ENCODE data around the gene OR52W1.

Gene OR52W1, protein sequence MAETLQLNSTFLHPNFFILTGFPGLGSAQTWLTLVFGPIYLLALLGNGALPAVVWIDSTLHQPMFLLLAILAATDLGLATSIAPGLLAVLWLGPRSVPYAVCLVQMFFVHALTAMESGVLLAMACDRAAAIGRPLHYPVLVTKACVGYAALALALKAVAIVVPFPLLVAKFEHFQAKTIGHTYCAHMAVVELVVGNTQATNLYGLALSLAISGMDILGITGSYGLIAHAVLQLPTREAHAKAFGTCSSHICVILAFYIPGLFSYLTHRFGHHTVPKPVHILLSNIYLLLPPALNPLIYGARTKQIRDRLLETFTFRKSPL

DNA sequence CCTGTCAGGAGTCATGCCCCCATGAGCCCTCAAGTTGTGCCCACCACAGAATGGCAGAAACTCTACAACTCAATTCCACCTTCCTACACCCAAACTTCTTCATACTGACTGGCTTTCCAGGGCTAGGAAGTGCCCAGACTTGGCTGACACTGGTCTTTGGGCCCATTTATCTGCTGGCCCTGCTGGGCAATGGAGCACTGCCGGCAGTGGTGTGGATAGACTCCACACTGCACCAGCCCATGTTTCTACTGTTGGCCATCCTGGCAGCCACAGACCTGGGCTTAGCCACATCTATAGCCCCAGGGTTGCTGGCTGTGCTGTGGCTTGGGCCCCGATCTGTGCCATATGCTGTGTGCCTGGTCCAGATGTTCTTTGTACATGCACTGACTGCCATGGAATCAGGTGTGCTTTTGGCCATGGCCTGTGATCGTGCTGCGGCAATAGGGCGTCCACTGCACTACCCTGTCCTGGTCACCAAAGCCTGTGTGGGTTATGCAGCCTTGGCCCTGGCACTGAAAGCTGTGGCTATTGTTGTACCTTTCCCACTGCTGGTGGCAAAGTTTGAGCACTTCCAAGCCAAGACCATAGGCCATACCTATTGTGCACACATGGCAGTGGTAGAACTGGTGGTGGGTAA is at the start of gene OR52W1:
Gene OR52W1 (plus strand): TSS at position 51 of the 637 bp plus-strand sequence. CDS start 0 bp downstream, at position 51.
- no peak for DNase-seq

DNA sequence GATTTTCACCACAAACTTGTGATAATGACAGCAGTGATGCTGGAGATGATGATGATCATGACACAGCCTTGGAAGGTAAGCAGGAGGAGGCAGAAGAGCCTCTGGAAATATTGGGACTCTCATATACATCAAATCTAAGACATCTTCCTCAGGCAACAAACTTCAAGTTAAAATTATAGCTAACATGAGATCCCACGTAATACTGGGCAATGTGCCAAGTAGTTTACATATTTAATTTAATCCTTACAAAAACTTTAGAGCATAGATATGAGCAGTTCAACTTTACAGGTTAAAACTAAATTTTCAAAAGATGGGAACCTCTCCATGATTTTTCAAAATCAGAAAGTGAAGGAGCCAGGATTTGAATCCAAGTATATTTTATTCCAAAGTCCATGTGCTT is 47.9 kb upstream of the OR52W1 start:
- DNase-seq, result no peak

- no peak for DNase-seq
These were observed 46.9 kb upstream of the OR52W1 start for GRCh38 chr11:6152126-6152525.

DNA sequence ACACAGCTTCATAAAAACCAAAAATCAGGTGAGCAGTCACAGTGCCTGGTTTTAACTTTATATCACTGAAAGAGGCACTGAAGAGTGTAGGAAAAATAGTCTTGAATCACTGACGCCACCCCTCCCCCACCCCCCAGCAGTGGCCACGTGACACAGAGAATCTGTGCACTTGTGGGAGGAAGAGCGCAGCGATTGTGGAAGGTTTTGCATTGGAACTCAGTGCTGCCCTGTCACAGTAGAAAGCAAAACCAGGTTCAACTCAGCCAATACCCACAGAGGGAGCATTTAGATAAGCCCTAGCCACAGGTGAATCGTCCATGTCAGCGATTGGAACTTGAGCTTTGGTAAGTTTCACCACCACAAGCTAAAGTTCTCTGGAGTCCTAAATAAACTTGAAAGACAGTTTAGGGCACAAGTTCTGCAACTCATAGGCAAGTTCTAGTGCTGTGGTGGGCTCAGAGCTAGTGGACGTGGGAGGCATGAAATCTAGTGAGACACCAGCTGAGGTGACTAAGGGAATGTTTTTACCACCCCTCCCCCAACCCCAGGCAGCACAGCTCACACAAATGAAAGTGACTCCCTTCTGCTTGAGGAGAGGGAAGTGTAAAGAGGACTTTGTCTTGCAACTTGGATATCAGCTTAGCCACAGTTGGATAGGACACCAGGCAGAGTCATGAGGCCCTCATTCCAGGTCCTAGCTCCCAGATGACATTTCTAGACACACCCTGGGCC is 42.2 kb upstream of the OR52W1 start:
- DNase-seq, result no peak

GRCh38 chr11:6170226-6170625 is 28.8 kb upstream of the OR52W1 start, which contains the start of gene OR52B2:
OR52B2 (minus strand) TSS chr11:6170326; CDS start chr11:6170326, 0 bp downstream.
- DNase-seq, result no peak

- DNase-seq, result no peak
These were observed 23.6 kb upstream of the OR52W1 start for GRCh38 chr11:6175440-6175839.

- DNase-seq, result no peak
These were observed 7.3 kb upstream of the OR52W1 start for GRCh38 chr11:6191742-6192141.

DNA sequence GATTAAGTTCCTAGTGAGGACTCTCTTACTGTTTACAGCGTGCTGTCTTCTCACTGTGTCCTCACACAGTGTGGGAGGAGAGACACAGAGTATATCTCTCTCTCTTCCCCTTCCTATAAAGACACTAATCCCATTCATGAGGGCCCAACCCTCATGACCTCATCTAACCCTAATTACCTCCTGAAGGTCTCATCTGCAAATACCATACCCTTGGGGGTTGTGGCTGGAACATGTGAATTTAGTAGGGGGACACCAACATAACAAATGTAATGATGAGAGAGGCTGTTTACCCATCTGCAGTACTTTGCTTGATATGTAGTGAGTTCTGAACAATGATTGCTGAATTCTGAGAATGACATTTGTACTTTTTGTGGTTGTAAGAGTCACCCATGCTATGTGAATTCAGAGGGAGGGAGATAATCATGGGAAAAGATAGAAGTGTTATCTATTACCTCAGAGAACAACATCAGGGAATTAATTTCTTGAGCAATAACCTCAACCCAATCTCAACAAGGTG is 4.9 kb upstream of the OR52W1 start:
- DNase-seq, result no peak

DNA sequence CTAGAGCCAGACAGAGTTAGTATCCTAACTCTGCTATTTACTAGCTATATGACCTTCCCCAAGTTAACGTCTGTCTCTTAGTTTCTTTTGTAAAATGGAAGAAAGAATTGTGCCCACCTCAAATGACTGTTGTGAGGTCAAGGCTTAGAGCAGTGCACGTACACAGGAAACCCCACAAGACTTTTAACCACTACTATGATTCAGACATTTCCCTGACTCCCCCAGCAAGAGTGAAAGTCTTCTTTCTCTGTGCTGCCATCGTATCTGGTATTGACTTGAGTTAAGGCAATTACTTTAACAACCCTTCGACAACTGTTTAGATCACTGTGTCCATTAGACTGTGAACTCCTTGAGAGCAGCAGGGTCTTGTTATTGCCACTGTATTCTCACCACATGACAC is 2.6 kb upstream of the OR52W1 start:
- DNase-seq, result no peak

- DNase-seq, result no peak
These were observed 1.4 kb upstream of the OR52W1 start for GRCh38 chr11:6197466-6198200.

GRCh38 chr11:6200975-6201374 is 2.0 kb downstream of the OR52W1 start:
- no peak for DNase-seq

GRCh38 chr11:6201481-6201880 is 2.5 kb downstream of the OR52W1 start:
- no peak for DNase-seq

GRCh38 chr11:6202041-6202440 is 3.0 kb downstream of the OR52W1 start:
- no peak for DNase-seq

- no peak for DNase-seq
These were observed 4.3 kb downstream of the OR52W1 start for GRCh38 chr11:6203327-6203726.

- no peak for DNase-seq
These were observed 5.7 kb downstream of the OR52W1 start for GRCh38 chr11:6204706-6205105.

DNA sequence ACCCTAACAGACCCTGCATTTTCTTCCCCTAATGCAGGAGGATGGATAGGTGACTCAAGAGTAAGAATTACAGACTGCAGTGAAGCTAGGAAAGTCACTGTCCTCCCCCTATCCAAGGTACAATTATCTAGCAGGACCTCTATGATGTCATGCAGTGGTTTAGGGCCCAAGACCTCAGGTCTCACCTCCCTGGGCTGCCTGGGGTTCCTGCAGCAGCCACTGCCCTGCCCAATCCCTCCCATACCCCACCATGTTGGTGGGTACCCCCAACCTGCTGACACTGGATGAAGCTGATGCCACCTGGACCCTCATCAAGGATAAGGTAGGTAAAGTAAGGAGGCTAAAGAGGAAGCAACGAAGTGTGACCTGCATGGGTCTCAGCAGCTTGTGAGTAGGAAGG is 6.3 kb downstream of the OR52W1 start, which contains the start of gene C11orf42:
Gene C11orf42 (plus strand): TSS at position 192 of the 400 bp plus-strand sequence. CDS start 59 bp downstream, at position 251.
- no peak for DNase-seq

GRCh38 chr11:6206456-6207180 is 7.6 kb downstream of the OR52W1 start:
- DNase-seq, result no peak

GRCh38 chr11:6209801-6210200 is 10.8 kb downstream of the OR52W1 start:
- no peak for DNase-seq

DNA sequence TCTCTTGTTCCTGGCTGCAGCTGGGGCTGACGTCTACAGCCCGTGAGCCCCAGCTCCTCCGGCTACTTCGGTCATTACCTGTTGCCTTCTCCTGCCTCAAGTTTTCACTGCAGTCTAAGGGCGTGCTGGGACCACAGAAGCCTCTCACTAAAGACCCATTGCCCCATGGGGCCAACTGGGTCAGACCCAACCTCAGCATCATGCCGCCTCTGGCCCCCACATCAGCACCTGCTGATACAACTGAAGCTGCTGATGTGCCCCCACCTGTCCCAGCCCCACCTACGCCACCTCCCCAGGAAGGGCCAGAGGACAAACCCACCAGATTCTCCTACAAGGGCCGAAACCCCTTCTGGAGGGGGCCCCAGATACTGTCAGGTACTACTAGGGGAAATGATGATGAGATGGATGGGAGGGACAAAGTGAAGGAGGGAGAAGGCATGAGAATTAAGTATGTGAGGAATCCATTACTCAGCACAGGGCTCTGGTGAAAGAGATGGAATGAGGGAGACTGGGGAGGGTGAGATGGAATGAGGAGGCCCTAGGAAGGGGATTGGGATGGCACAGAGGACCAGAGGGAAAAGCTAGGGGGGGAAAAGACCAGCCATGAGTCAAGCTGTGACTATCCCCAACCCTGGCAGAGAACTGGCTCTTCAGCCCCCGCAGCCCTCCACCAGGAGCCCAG is 11.4 kb downstream of the OR52W1 start:
- DNase-seq, result no peak

GRCh38 chr11:6214530-6214929 is 15.5 kb downstream of the OR52W1 start:
- DNase-seq, result no peak

- DNase-seq, result no peak
These were observed 17.5 kb downstream of the OR52W1 start for GRCh38 chr11:6216501-6216900.

Data from NCI-H1436 treated with DMSO at 0.1 percent for 48 hours (cell line).